SK-N-SH (cell line): ENCODE measurements around the gene HOXB7.
A peak's percentile ranks its signal among the peaks of the same experiment; 100 is the strongest.

Experiments used
- CHD2 ChIP-seq: fragments of 150-350 bp; IDR thresholded peaks from 2 replicates; pipeline ENCODE4 v1.6.1; 2018; ENCODE audit warnings: low read length; ENCODE audit not compliant: partially characterized antibody
- GATA2 ChIP-seq: sonication (generic); formaldehyde crosslinking; IDR thresholded peaks from 2 replicates; pipeline ENCODE4 v1.5.0; 2020; ENCODE audit warnings: mild to moderate bottlenecking, missing genetic modification reagents
- JUND ChIP-seq: IDR thresholded peaks from 2 replicates; pipeline ENCODE4 v1.4.0; 2012
- MXI1 ChIP-seq: IDR thresholded peaks from 2 replicates; pipeline ENCODE4 v1.6.1; 2012; ENCODE audit warnings: mild to moderate bottlenecking, low read depth, low read length, improper control_type of control experiment
- POLR2AphosphoS5 ChIP-seq: IDR thresholded peaks from 2 replicates; pipeline ENCODE4 v1.6.1; 2012; ENCODE audit warnings: low read depth, low read length
- RAD21 ChIP-seq: IDR thresholded peaks from 2 replicates; pipeline ENCODE4 v1.6.1; 2012; ENCODE audit warnings: mild to moderate bottlenecking, low read length
- SMC3 ChIP-seq: IDR thresholded peaks from 2 replicates; pipeline ENCODE4 v1.6.1; 2012; ENCODE audit warnings: low read depth, low read length, improper control_type of control experiment
- TF ChIP-seq, protein P1 (sequence below): fragments of 200-600 bp; sonication (generic); IDR thresholded peaks from 2 replicates; pipeline ENCODE4 v1.6.1; 2017; ENCODE audit warnings: antibody characterized with exemption, mild to moderate bottlenecking, moderate library complexity
- TF ChIP-seq, protein P2 (sequence below): IDR thresholded peaks from 2 replicates; pipeline ENCODE4 v1.4.0; 2012; ENCODE audit warnings: low read depth
- TF ChIP-seq, protein P3 (sequence below): fragments of 150-350 bp; IDR thresholded peaks from 2 replicates; pipeline ENCODE4 v1.6.1; 2017; ENCODE audit warnings: antibody characterized with exemption, low read length, low read depth, borderline replicate concordance

DNA sequence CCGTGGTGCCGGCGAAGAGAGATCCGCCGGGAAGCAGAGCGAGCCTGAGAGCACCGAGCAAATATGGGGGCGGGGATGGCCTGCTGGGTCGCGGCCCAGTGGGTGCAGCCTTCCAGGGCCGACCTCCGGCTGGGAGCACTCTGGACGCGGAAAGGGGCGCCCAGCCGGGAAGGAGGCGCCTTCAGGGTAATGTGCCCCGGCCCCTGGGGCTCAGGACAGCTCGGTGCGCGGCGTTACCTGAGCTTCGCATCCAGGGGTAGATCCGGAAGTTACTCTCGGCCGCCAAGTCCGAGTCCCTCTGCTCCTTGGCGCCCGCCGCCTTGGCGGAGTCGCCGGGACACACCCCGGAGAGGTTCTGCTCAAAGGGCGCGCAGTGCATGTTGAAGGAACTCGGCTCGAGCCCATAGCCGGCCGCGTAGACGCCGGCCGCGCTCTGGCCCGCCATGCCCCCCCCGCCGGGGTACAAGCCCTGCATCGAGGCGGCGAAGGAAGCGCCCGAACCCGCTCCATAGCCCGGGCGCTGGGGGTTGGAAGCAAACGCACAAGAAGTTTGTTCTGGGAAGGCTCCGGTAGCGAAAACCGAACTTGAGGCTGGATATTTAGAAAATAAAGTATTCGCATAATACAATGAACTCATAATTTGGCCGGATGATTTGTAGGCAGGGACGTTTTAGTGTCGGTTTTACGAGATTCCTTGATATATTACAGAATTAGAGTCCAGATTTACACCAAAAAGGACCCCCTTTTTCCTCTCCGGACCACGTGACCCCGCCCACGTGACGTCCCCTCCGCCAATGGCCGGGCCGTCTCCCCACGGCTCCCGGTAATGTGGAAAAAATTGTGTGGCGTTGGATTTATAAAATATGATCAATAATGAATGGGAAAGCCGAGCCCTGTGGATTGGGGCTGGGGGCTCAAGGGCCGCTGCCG lies at the start of gene HOXB7:
- no peak for TF ChIP-seq JUND
- TF ChIP-seq, protein P1, sequence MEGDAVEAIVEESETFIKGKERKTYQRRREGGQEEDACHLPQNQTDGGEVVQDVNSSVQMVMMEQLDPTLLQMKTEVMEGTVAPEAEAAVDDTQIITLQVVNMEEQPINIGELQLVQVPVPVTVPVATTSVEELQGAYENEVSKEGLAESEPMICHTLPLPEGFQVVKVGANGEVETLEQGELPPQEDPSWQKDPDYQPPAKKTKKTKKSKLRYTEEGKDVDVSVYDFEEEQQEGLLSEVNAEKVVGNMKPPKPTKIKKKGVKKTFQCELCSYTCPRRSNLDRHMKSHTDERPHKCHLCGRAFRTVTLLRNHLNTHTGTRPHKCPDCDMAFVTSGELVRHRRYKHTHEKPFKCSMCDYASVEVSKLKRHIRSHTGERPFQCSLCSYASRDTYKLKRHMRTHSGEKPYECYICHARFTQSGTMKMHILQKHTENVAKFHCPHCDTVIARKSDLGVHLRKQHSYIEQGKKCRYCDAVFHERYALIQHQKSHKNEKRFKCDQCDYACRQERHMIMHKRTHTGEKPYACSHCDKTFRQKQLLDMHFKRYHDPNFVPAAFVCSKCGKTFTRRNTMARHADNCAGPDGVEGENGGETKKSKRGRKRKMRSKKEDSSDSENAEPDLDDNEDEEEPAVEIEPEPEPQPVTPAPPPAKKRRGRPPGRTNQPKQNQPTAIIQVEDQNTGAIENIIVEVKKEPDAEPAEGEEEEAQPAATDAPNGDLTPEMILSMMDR, result no peak
- TF ChIP-seq, protein P2, sequence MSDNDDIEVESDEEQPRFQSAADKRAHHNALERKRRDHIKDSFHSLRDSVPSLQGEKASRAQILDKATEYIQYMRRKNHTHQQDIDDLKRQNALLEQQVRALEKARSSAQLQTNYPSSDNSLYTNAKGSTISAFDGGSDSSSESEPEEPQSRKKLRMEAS, result no peak
- TF ChIP-seq RAD21, result no peak
- no peak for TF ChIP-seq MXI1
- no peak for TF ChIP-seq SMC3
- TF ChIP-seq GATA2, result no peak
- TF ChIP-seq, protein P3, sequence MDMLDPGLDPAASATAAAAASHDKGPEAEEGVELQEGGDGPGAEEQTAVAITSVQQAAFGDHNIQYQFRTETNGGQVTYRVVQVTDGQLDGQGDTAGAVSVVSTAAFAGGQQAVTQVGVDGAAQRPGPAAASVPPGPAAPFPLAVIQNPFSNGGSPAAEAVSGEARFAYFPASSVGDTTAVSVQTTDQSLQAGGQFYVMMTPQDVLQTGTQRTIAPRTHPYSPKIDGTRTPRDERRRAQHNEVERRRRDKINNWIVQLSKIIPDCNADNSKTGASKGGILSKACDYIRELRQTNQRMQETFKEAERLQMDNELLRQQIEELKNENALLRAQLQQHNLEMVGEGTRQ, result peak; percentile 74
- TF ChIP-seq POLR2AphosphoS5, result no peak
- no peak for TF ChIP-seq CHD2
